Osteoblast (primary cell): Measurements from ENCODE around the gene MYO10. TPM values are rescaled to one million over a fixed set of nuclear protein-coding genes. Genes with fewer than 3 reads are reported as not detected.

Experiments
- DNase-seq: peaks from one replicate; pipeline ENCODE4 v3.0.0; 2011; ENCODE audit warnings: low spot score, mixed read lengths; ENCODE audit not compliant: insufficient read length; ENCODE audit errors: missing footprints
- H2AFZ ChIP-seq: 2 replicates; pipeline ENCODE4 v1.6.0; 2011; ENCODE audit warnings: mild to moderate bottlenecking, low read length
- H3K27ac ChIP-seq: 2 replicates; pipeline ENCODE4 v1.5.1; 2011; ENCODE audit warnings: mild to moderate bottlenecking, low read depth, low read length, moderate library complexity
- H3K27me3 ChIP-seq: 2 replicates; pipeline ENCODE4 v1.6.0; 2012; ENCODE audit warnings: mild to moderate bottlenecking, control low read depth, inconsistent platforms, low read length, moderate library complexity; ENCODE audit not compliant: insufficient read depth
- H3K36me3 ChIP-seq: 2 replicates; pipeline ENCODE4 v1.5.1; 2011; ENCODE audit warnings: mild to moderate bottlenecking, low read length, control low read depth, moderate library complexity; ENCODE audit not compliant: insufficient read depth
- H3K4me1 ChIP-seq: 2 replicates; pipeline ENCODE4 v1.5.1; 2011; ENCODE audit warnings: mild to moderate bottlenecking, low read length, control low read depth, moderate library complexity; ENCODE audit not compliant: insufficient read depth
- H3K4me2 ChIP-seq: 2 replicates; pipeline ENCODE4 v1.6.0; 2011; ENCODE audit warnings: mild to moderate bottlenecking, low read length; ENCODE audit not compliant: insufficient read depth
- H3K4me3 ChIP-seq: fragments of 200-600 bp; sonication (generic); 3 replicates; pipeline ENCODE4 v1.5.1; 2012; ENCODE audit warnings: mild to moderate bottlenecking, low read length, inconsistent platforms; ENCODE audit not compliant: insufficient read depth
- H3K79me2 ChIP-seq: 2 replicates; pipeline ENCODE4 v1.6.0; 2012; ENCODE audit warnings: mild to moderate bottlenecking, low read length, control low read depth, inconsistent platforms; ENCODE audit not compliant: insufficient read depth
- H3K9me3 ChIP-seq: 2 replicates; pipeline ENCODE4 v1.5.1; 2011; ENCODE audit warnings: low read depth, low read length, control low read depth
- H4K20me1 ChIP-seq: 2 replicates; pipeline ENCODE4 v1.6.0; 2012; ENCODE audit warnings: mild to moderate bottlenecking, low read length, control low read depth; ENCODE audit not compliant: insufficient read depth
- total RNA-seq: library from RNA; depleted of rRNA; stranded (reverse); fragments of >200 nt; gene quantifications from 2 replicates; pipeline ENCODE4 v1.2.3, GENCODE V29; 2012
- TF ChIP-seq, protein P1 (sequence below): IDR thresholded peaks from 2 replicates; pipeline ENCODE4 v1.5.1; 2011; ENCODE audit warnings: mild to moderate bottlenecking, low read depth, low read length, moderate library complexity; ENCODE audit errors: extremely low read depth

MYO10 gene
- total RNA-seq, 1 donor: 40.9 TPM

DNA sequence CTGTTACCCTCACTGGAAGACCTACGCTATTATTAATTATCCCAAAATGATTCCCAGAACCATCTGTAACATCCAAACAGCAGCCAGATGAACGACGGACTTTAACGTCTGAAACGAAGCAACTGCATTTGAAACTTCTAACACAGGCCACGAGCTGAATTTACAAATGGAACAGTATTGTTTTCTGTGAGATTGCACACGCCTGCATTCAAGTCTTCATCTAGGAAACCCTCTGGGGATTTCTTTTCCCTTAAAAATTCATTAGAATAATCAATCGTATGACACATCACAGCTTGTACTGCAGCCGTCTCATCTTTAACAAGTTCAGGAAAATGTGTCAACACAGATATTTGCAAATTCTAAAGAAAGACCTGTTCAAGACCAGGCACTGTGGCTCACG is 80.2 kb downstream of the MYO10 start:
- Histone ChIP-seq H3K27me3 (no peaks in the 10 kb centered on the region), H2AFZ (no peak overlapping the region), H3K79me2 (peaks cover 95% of the 10 kb centered on the region), H4K20me1 (peaks cover 39% of the 10 kb centered on the region), H3K36me3 (peaks cover 6% of the 10 kb centered on the region), H3K27ac (no peak overlapping the region), H3K4me3 (no peak overlapping the region), H3K4me1 (peaks cover 6% of the 10 kb centered on the region), H3K9me3 (no peaks in the 10 kb centered on the region), H3K4me2 (no peak overlapping the region)
- no peak for DNase-seq
- TF ChIP-seq, protein P1, sequence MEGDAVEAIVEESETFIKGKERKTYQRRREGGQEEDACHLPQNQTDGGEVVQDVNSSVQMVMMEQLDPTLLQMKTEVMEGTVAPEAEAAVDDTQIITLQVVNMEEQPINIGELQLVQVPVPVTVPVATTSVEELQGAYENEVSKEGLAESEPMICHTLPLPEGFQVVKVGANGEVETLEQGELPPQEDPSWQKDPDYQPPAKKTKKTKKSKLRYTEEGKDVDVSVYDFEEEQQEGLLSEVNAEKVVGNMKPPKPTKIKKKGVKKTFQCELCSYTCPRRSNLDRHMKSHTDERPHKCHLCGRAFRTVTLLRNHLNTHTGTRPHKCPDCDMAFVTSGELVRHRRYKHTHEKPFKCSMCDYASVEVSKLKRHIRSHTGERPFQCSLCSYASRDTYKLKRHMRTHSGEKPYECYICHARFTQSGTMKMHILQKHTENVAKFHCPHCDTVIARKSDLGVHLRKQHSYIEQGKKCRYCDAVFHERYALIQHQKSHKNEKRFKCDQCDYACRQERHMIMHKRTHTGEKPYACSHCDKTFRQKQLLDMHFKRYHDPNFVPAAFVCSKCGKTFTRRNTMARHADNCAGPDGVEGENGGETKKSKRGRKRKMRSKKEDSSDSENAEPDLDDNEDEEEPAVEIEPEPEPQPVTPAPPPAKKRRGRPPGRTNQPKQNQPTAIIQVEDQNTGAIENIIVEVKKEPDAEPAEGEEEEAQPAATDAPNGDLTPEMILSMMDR: no peak

DNA sequence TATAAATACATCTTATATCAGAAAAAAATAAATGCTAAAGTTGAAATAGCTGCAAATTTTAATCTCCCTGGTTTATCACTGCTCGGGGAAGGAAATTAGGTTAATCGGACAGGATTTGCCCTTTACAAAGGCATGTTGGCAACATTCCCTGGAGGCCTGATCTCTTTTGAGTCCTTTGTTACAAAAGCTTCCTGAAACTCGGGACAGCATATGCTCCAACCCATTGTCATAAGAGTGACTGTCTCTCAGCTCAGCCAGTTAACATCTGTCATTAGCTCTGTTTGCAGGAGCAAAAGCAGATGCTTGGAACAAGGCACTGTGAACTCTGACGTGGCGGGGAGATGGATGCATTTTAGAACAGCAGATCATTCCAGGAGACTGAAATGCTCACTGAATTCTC is 80.6 kb downstream of the MYO10 start:
- no peak overlapping the region for H3K4me2 ChIP-seq
- H3K27me3 ChIP-seq: no peaks in the 10 kb centered on the region
- H3K9me3 ChIP-seq: no peaks in the 10 kb centered on the region
- no peak overlapping the region for H3K27ac ChIP-seq
- peaks cover 35% of the 10 kb centered on the region for H4K20me1 ChIP-seq
- H3K79me2 ChIP-seq: peaks cover 93% of the 10 kb centered on the region
- H3K4me3 ChIP-seq: no peak overlapping the region
- peaks cover 6% of the 10 kb centered on the region for H3K4me1 ChIP-seq
- peaks cover 6% of the 10 kb centered on the region for H3K36me3 ChIP-seq
- no peak for DNase-seq
- TF ChIP-seq, protein P1: no peak
- H2AFZ ChIP-seq: no peak overlapping the region

DNA sequence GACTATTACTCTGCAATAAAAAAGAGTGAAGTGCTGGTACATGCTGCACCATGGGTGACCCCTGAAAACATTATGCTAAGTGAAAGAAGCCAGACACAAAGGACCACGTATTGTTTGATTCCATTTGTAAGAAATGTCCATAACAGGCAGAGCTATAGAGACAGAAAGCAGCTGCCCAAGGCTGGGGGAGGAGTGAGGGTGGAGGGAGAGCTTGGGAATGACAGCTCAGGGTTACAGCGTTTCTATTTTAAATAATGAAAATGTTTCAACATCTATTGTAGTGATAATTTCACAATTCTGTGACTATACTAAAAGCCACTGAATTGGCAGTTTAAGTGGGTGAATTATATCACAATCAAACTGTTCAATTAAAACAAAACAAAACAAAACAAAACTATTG is 81.7 kb downstream of the MYO10 start:
- no peak overlapping the region for H3K27ac ChIP-seq

DNA sequence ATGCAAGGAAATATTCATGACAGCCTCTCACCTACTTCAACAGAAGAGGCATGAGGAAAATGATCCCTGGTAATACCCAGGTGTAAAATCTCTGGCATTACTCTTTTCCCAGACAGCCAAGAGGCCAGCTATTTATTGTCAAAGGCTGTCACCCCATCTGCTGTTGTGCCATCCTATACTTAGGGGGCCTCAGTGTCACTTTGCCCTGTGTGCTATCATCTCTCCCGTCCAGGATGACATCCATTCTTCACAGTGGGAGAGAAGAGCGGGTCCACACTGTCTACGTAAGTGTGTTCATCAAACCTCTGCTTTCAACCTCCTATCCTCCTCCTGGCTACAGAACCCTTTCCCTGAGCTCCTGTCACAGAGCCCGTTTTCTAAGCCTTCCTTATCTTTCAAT is 82.6 kb downstream of the MYO10 start:
- no peak overlapping the region for H3K4me3 ChIP-seq
- H3K27me3 ChIP-seq: no peaks in the 10 kb centered on the region
- peaks cover 89% of the 10 kb centered on the region for H3K79me2 ChIP-seq
- H4K20me1 ChIP-seq: peaks cover 31% of the 10 kb centered on the region
- TF ChIP-seq, protein P1: no peak
- H3K9me3 ChIP-seq: no peaks in the 10 kb centered on the region
- DNase-seq: no peak
- peaks cover 6% of the 10 kb centered on the region for H3K36me3 ChIP-seq
- peaks cover 6% of the 10 kb centered on the region for H3K4me1 ChIP-seq
- H3K4me2 ChIP-seq: no peak overlapping the region
- no peak overlapping the region for H3K27ac ChIP-seq
- no peak overlapping the region for H2AFZ ChIP-seq

More for the DNA sequence above, 81.7 kb downstream of the MYO10 start:
- no peak for DNase-seq
- Histone ChIP-seq H2AFZ (no peak overlapping the region), H3K4me3 (no peak overlapping the region), H3K27me3 (no peaks in the 10 kb centered on the region), H3K4me1 (peaks cover 6% of the 10 kb centered on the region), H3K79me2 (peaks cover 89% of the 10 kb centered on the region), H3K4me2 (no peak overlapping the region), H4K20me1 (peaks cover 30% of the 10 kb centered on the region), H3K36me3 (peaks cover 6% of the 10 kb centered on the region), H3K9me3 (no peaks in the 10 kb centered on the region)
- TF ChIP-seq, protein P1: no peak
